Measurements from ENCODE around the gene MAMLD1. TPM values are rescaled to one million over a fixed set of nuclear protein-coding genes. Genes with fewer than 3 reads are reported as not detected.
A peak's percentile ranks its signal among the peaks of the same experiment; 100 is the strongest.

MAMLD1 gene
- total and polyA plus RNA-seq, 2 of the 8 experiments (the other 6 are each of a cell fraction or from before 2014, with no cell fraction given), result 0.09 to 0.26 TPM

DNA sequence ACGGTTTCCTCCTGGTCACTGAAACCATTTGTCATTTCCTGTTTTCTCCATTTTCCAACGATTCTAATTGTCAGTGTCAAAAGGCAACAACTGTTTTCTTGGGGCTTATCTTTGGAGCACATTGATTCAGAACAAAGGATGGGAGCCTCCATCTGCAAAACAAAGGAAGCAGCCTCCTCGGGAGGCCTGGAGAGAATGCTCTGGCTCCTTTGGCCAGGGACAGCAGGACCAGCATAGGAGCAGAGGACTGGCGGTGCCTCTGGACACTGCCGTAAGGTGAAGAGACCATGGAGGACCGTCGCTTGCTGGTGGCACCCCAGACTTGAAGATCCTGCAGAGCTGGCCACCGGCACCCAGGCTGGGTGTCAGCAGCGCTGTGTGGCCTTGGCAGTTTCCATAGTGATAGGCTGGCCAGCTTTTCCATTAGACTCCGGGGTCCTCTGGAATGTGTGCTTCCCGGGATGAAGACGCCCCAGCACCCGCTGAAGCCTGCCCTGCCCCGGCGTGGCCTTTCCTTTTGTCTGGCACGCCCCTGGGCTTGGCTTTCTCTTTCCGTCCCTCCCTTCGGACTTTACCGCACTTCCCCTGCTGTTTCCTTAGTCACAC lies 144.2 kb downstream of the MAMLD1 start (continued):
- peak; percentile 50; the same call in 1 of the 2 replicates for TF ChIP-seq TBP (IDR thresholded peaks at IDR 0.05; ENCODE audit: low read depth, low read length)
- peak; percentile 50; the same call in 1 of the 2 replicates for TF ChIP-seq TAF1 (IDR thresholded peaks at IDR 0.05; ENCODE audit: low read depth, low read length)
- TF ChIP-seq, protein P1, sequence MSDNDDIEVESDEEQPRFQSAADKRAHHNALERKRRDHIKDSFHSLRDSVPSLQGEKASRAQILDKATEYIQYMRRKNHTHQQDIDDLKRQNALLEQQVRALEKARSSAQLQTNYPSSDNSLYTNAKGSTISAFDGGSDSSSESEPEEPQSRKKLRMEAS (IDR thresholded peaks at IDR 0.05), result no peak; the same call in 1 of the 2 replicates
